ENCODE measurements around the gene PCMTD2. TPM values are rescaled to one million over a fixed set of nuclear protein-coding genes. Genes with fewer than 3 reads are reported as not detected.

PCMTD2 gene
- total and polyA plus RNA-seq, 2 of the 13 experiments (the other 11 are each of a cell fraction or from before 2014, with no cell fraction given) = 47.0 to 76.9 TPM

- TF ChIP-seq ZNF652 (CRISPR knock-in tag; IDR thresholded peaks at IDR 0.05; ENCODE audit: borderline replicate concordance, low read depth) (no peak), ZNF414 (CRISPR knock-in tag; IDR thresholded peaks at IDR 0.05) (no peak), PREB (CRISPR knock-in tag; IDR thresholded peaks at IDR 0.05) (no peak), SETDB1 (CRISPR knock-in tag; IDR thresholded peaks at IDR 0.05; ENCODE audit: borderline replicate concordance) (0 out of 2 replicates have a peak, but pooled peaks have one; percentile 68), MXD3 (CRISPR knock-in tag; IDR thresholded peaks at IDR 0.05) (no peak), KLF15 (CRISPR knock-in tag; IDR thresholded peaks at IDR 0.05; ENCODE audit: borderline replicate concordance) (no peak), HOXD1 (CRISPR knock-in tag; IDR thresholded peaks at IDR 0.05) (no peak), ZNF234 (CRISPR knock-in tag; conservative IDR thresholded peaks at IDR 0.05) (peak; percentile 72; the same call in 1 of the 2 replicates), AGO1 (IDR thresholded peaks at IDR 0.05; ENCODE audit: low read depth, low read length, poor library complexity, severe bottlenecking) (no peak), ZNF101 (CRISPR knock-in tag; IDR thresholded peaks at IDR 0.05; ENCODE audit: borderline replicate concordance, low read depth) (no peak), KMT2A (CRISPR knock-in tag; IDR thresholded peaks at IDR 0.05) (no peak), MED13 (CRISPR knock-in tag; IDR thresholded peaks at IDR 0.05) (0 out of 2 replicates have a peak, but pooled peaks have one; percentile 33), NFIB (CRISPR knock-in tag; IDR thresholded peaks at IDR 0.05; ENCODE audit: borderline replicate concordance) (no peak), STAG1 (CRISPR knock-in tag; IDR thresholded peaks at IDR 0.05) (no peak), ZMYM3 (CRISPR knock-in tag; IDR thresholded peaks at IDR 0.05) (no peak), GPN1 (CRISPR knock-in tag; IDR thresholded peaks at IDR 0.05; ENCODE audit: borderline replicate concordance) (no peak), MEIS2 (CRISPR knock-in tag; IDR thresholded peaks at IDR 0.05) (no peak), DNMT1 (CRISPR knock-in tag; IDR thresholded peaks at IDR 0.05) (no peak; the same call in 1 of the 2 replicates), HNRNPH1 (optimal IDR thresholded peaks at IDR 0.05; ENCODE audit: low read depth, low read length) (no peak), SOX13 (IDR thresholded peaks at IDR 0.05) (no peak), SOX13 (CRISPR knock-in tag; conservative IDR thresholded peaks at IDR 0.05 in 1 of 2, IDR thresholded peaks at IDR 0.05 in 1 of 2) (no peak), MAF1 (CRISPR knock-in tag; IDR thresholded peaks at IDR 0.05; ENCODE audit: borderline replicate concordance) (0 out of 2 replicates have a peak, but pooled peaks have one; percentile 6), ZNF17 (CRISPR knock-in tag; IDR thresholded peaks at IDR 0.05) (no peak), ZBTB4 (CRISPR knock-in tag; IDR thresholded peaks at IDR 0.05; ENCODE audit: borderline replicate concordance) (0 out of 2 replicates have a peak, but pooled peaks have one; percentile 20), RFX3 (CRISPR knock-in tag; IDR thresholded peaks at IDR 0.05) (no peak)
Observed at GRCh38 chr20:64222851-64223525, 32.6 kb upstream of the PCMTD2 start (continued).
